NCI-H2227 (cell line): ENCODE results near the gene TRPT1.

Experiments used
- DNase-seq: peaks from one replicate; lab custom pipeline; 2025; ENCODE audit not compliant: unreplicated experiment; lab: John Stamatoyannopoulos, UW

TRPT1 gene

DNA sequence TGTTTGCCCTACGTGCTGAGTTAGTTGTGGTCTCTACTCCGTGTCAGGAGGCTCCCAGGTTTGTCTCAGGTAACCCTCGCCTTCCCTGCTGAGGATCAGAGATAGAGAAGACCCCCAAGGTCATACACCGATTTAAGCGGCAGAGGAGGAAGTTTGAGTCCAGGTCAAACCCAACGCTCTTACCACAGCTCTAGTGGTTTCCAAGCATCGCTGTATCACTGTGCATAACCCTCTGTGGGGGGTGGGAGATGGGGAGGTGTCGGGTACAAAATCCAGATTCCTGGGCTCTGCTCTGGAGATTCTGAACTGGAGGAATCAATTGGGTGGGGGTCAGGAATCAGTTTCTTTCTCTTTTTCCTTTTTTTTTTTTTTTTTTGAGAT, 5.0 kb upstream of the TRPT1 start:
- peak; percentile 62 for DNase-seq

- peak; percentile 98 for DNase-seq
Observed at GRCh38 chr11:64230171-64230984, 4.4 kb upstream of the TRPT1 start, which contains the start of gene DNAJC4. TSS of gene DNAJC4 (plus strand) at chr11:64230548. CDS start at chr11:64230855, 307 bp downstream.

- DNase-seq = no peak
Observed at GRCh38 chr11:64229744-64230170, 3.8 kb upstream of the TRPT1 start.

GRCh38 chr11:64229090-64229743, 3.2 kb upstream of the TRPT1 start:
- no peak for DNase-seq

DNA sequence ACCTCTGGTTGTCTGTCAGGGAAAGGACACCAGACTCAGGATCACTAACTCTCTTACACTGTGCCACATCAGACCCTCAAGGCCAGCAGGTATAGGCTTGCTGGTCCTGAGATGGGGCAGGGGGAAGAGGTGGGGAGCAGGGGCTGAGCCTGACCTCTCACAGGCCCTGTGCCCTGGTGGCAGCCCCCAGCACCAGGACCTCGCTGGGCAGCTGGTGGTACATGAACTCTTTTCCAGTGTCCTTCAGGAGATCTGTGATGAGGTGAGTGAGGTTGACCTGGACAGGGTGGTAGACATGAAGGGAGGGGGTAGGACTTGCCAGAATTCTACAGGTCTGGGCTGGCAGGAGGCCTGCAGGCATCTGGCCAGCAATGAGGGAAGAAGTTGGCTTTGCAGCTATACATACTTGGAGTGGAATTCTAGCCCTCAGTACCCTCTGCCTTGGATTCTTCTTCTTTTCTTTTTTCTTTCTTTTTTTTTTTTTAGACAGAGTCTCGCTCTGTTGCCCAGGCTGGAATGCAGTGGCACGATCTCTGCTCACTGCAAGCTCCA, 1.5 kb upstream of the TRPT1 start:
- DNase-seq = no peak

DNA sequence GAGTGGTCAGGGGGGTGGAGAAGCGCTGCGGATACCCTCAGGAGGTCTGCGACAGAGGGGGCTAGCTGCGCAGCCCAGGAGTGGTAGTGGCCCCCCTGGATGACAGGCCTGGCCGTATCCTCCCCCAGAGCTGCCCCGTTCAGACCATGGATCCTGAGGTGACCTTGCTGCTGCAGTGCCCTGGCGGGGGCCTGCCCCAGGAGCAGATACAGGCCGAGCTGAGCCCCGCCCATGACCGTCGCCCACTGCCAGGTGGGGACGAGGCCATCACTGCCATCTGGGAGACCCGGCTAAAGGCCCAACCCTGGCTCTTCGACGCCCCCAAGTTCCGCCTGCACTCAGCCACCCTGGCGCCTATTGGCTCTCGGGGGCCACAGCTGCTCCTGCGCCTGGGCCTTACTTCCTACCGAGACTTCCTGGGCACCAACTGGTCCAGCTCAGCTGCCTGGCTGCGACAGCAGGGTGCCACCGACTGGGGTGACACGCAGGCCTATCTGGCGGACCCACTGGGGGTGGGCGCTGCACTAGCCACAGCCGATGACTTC, 593 bp upstream of the TRPT1 start:
- DNase-seq = peak; percentile 63

DNA sequence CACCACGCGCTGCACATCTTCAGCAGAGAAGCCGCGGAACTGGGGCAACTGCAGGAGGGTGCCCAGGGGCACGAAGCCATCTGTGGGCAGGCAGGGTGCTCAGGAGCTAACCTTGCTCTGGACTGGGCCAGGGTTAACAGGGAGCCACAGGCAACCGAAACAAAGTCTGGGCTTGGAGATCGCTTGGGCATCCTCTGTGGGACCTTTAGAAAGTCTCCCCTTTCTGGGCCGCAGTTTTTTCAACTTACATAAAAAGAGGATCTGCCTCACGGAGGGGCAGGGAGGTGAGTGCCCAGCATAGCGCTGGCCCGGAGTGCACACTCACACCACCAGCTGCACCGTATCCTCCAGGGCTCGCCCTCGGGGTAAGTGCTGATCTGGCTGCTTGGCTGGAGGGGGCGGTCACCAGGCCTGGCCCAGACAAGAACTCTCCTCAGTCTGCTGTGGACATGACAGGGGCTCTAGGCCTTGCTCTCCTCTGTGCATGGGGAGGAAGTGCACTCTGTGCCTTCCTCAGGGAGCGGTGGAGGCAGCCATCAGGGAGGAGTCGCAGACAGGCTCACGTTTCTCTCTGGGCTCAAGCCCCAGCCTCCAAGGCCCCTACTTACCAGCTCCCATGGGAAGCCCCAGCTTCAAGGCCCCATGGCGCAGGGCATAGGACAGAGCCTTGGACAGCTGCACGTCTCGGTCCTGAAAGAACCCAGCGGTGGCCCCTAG, 937 bp downstream of the TRPT1 start:
- no peak for DNase-seq

- DNase-seq = no peak
Observed at GRCh38 chr11:64224151-64224890, 1.7 kb downstream of the TRPT1 start.

DNA sequence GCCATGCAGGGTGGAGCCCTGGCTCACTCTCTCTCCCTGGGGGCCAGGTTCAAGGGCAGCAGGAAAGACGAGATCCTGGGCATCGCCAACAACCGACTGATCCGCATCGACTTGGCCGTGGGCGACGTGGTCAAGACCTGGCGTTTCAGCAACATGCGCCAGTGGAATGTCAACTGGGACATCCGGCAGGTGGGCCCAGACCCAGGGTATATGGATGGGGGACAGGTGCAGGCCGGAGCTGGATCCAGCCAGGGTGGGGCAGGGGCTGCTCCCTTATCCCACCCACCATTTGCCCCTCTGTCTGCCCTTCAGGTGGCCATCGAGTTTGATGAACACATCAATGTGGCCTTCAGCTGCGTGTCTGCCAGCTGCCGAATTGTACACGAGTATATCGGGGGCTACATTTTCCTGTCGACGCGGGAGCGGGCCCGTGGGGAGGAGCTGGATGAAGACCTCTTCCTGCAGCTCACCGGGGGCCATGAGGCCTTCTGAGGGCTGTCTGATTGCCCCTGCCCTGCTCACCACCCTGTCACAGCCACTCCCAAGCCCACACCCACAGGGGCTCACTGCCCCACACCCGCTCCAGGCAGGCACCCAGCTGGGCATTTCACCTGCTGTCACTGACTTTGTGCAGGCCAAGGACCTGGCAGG, 2.9 kb downstream of the TRPT1 start:
- no peak for DNase-seq

GRCh38 chr11:64222651-64223000, 3.4 kb downstream of the TRPT1 start:
- no peak for DNase-seq

DNA sequence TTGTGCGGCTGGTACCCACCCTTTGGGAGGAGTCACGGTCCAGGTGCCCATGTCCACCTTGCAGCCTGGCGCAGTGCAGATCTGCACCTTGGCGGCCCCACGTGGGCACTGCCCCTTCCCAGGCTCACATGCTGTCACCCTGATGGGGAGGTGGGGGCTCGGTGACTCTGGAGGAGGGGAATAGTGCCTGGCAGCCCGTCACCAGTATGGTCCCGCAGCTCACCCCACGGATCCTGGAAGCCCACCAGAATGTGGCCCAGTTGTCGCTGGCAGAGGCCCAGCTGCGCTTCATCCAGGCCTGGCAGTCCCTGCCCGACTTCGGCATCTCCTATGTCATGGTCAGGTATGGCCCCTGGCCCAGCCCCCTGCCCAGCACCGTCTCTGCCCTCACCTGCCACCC, 5.2 kb downstream of the TRPT1 start:
- no peak for DNase-seq

GRCh38 chr11:64220271-64220670, 5.7 kb downstream of the TRPT1 start:
- no peak for DNase-seq

DNA sequence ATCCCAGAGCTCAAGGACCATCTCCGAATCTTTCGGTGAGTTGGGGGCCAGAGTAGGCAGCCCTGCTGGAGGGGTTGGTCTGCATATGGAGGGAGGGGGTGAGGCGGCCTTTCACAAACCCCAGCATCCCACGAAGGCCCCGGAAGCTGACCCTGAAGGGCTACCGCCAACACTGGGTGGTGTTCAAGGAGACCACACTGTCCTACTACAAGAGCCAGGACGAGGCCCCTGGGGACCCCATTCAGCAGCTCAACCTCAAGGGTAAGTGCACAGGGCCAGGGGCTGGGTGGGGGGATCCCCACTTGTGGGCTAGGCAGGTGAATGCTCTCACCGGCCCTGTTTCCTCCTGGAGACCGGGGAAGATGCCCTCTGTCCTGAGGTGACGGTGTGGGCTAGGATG, 6.2 kb downstream of the TRPT1 start:
- no peak for DNase-seq

DNA sequence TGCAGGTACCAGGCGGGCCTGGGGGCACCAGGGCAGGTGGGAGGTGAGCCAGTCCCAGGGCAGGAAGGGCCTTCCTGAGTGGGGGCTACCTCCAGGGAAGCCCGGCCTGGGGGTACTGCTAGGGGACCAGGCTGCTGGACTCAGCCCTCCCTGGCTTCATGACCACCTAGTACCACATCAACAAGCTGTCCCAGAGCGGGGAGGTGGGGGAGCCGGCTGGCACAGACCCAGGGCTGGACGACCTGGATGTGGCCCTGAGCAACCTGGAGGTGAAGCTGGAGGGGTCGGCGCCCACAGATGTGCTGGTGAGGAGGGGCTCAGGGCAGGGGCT, 6.7 kb downstream of the TRPT1 start:
- DNase-seq = no peak

GRCh38 chr11:64218628-64219353, 7.2 kb downstream of the TRPT1 start:
- DNase-seq = no peak

- no peak for DNase-seq
Observed at GRCh38 chr11:64216879-64217278, 9.1 kb downstream of the TRPT1 start.

GRCh38 chr11:64211181-64211872, 14.7 kb downstream of the TRPT1 start:
- no peak for DNase-seq

GRCh38 chr11:64210301-64211020, 15.5 kb downstream of the TRPT1 start:
- no peak for DNase-seq

DNA sequence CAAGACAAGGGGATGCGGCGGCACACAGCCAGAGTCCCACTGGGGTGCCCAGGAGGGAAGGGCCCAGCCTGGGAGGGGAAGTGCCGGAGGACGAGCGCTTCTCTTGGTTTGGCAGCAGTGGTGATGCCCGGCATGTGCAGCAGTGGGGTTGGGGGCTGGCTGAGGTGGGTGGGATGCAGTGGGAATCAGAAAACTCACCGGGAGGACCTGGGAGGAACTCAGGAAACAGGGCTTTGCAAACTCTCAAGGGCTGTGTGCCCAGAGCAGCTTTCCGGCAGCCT, 16.5 kb downstream of the TRPT1 start:
- DNase-seq = no peak
